GM23248 (cell line): ENCODE data around the gene ZNF846. TPM values are rescaled to one million over a fixed set of nuclear protein-coding genes. Genes with fewer than 3 reads are reported as not detected.
A peak's percentile ranks its signal among the peaks of the same experiment; 100 is the strongest.
"Not testable (repeated sequence)": the region's sequence is repeated elsewhere in the genome, so short reads cannot be mapped to it uniquely, and the experiment has no call there.

Experiments
- DNase-seq: peaks from one replicate; pipeline ENCODE4 v3.0.0-alpha.2; 2015
- H2AFZ ChIP-seq: fragments of 200-600 bp; sonication (generic); 2 replicates; pipeline ENCODE4 v1.6.1; 2016; ENCODE audit warnings: antibody characterized with exemption
- H3F3A ChIP-seq: fragments of 200-600 bp; sonication (generic); 2 replicates; pipeline ENCODE4 v1.6.1; 2016; ENCODE audit warnings: mild to moderate bottlenecking, antibody characterized with exemption, mixed run types; ENCODE audit not compliant: insufficient read depth
- H3K27ac ChIP-seq: fragments of 200-600 bp; sonication (generic); 2 replicates; pipeline ENCODE4 v1.5.1; 2016; ENCODE audit warnings: mild to moderate bottlenecking
- H3K27me3 ChIP-seq: fragments of 200-600 bp; sonication (generic); replicated peaks from 2 replicates; pipeline ENCODE4 v1.6.1; 2016; ENCODE audit warnings: mild to moderate bottlenecking; ENCODE audit not compliant: insufficient read depth
- H3K36me3 ChIP-seq: fragments of 200-600 bp; sonication (generic); 2 replicates; pipeline ENCODE4 v1.6.1; 2016; ENCODE audit warnings: low read depth, mild to moderate bottlenecking
- H3K4me1 ChIP-seq: fragments of 200-600 bp; sonication (generic); 2 replicates; pipeline ENCODE4 v1.6.1; 2016; ENCODE audit warnings: mild to moderate bottlenecking; ENCODE audit not compliant: insufficient read depth
- H3K4me2 ChIP-seq: fragments of 200-600 bp; sonication (generic); one replicate; pipeline ENCODE4 v1.6.1; 2016; ENCODE audit warnings: mild to moderate bottlenecking; ENCODE audit not compliant: unreplicated experiment
- H3K4me3 ChIP-seq: fragments of 200-600 bp; sonication (generic); 2 replicates; pipeline ENCODE4 v1.5.1; 2016; ENCODE audit warnings: mild to moderate bottlenecking
- H3K79me2 ChIP-seq: fragments of 200-600 bp; sonication (generic); 2 replicates; pipeline ENCODE4 v1.6.1; 2016; ENCODE audit warnings: mild to moderate bottlenecking; ENCODE audit not compliant: insufficient read depth
- H3K9ac ChIP-seq: fragments of 200-600 bp; sonication (generic); 2 replicates; pipeline ENCODE4 v1.6.1; 2016; ENCODE audit warnings: mild to moderate bottlenecking
- H3K9me2 ChIP-seq: fragments of 200-600 bp; sonication (generic); 2 replicates; pipeline ENCODE4 v1.6.1; 2016; ENCODE audit warnings: mixed run types, mild to moderate bottlenecking, moderate library complexity; ENCODE audit not compliant: insufficient read depth
- H3K9me3 ChIP-seq: fragments of 200-600 bp; sonication (generic); one replicate; pipeline ENCODE4 v1.6.1; 2017; ENCODE audit warnings: low read depth
- H4K20me1 ChIP-seq: fragments of 200-600 bp; sonication (generic); 2 replicates; pipeline ENCODE4 v1.6.0; 2016; ENCODE audit not compliant: insufficient read depth
- EZH2 ChIP-seq: fragments of 200-600 bp; sonication (generic); IDR thresholded peaks from 2 replicates; pipeline ENCODE4 v1.6.1; 2018; ENCODE audit warnings: antibody characterized with exemption, mild to moderate bottlenecking; ENCODE audit not compliant: insufficient read depth, poor library complexity, severe bottlenecking
- EZH2phosphoT487 ChIP-seq: fragments of 200-600 bp; sonication (generic); IDR thresholded peaks from 2 replicates; pipeline ENCODE4 v1.6.1; 2018; ENCODE audit warnings: antibody characterized with exemption, moderate library complexity, mild to moderate bottlenecking, low read depth; ENCODE audit not compliant: insufficient read depth
- WGBS, 2 experiments: methylation state at CpG; one replicate each; pipeline ENCODE4 v1.1.6; 2015 to 2017; ENCODE audit warnings: low lambda C conversion rate in 2 of 2, low coverage in 1 of 2; ENCODE audit errors: missing lambda C conversion rate in 2 of 2; 5-methylcytosine and 5-hydroxymethylcytosine counted together
- in situ Hi-C: fragments of 300-500 bp; cut with MboI; formaldehyde crosslinking; loops from 2 replicates; pipeline ENCODE4 v1.15.0; 2020
- polyA plus RNA-seq: library from polyadenylated mRNA; unstranded; fragments of >200 nt; fragmentation: Nextera tagmentation; extraction: Ambion mirVana; gene quantifications from 2 replicates; pipeline ENCODE4 v1.2.1, GENCODE V29; 2016
- total RNA-seq: library from RNA; depleted of rRNA; stranded (reverse); fragments of >200 nt; shearing (Covaris generic); gene quantifications from 2 replicates; pipeline ENCODE4 v1.2.3, GENCODE V29; 2014

ZNF846 gene
- total and polyA plus RNA-seq, 2 experiments from 2014 or later: 6.1 to 7.1 TPM

- H3K27me3 ChIP-seq: no peaks in the 10 kb centered on the region
- H3K9me2 ChIP-seq: no peaks in the 10 kb centered on the region
- in situ Hi-C loops: loop anchor here (25.0 kb wide), 1 partner anchor 479 kb away; the partner anchor contains the start of genes ZNF559 and ZNF699
- TF ChIP-seq EZH2phosphoT487: no peak
- TF ChIP-seq EZH2: no peak
- H3K9ac ChIP-seq: peak overlapping the region; percentile 77
- peak overlapping the region; percentile 88 for H3K4me3 ChIP-seq
- WGBS, 2 experiments: 3 to 4% methylated on average over 7 to 50 of the region's 50 CpGs
- no peaks in the 10 kb centered on the region for H3K79me2 ChIP-seq
- H2AFZ ChIP-seq: peak overlapping the region; percentile 95
- H3F3A ChIP-seq: peaks cover 24% of the 10 kb centered on the region
- H3K9me3 ChIP-seq: no peaks in the 10 kb centered on the region
- H3K36me3 ChIP-seq: no peaks in the 10 kb centered on the region
- H4K20me1 ChIP-seq: no peaks in the 10 kb centered on the region
- peak overlapping the region; percentile 69 for H3K27ac ChIP-seq
- peak overlapping the region; percentile 74 for H3K4me2 ChIP-seq
- H3K4me1 ChIP-seq: no peaks in the 10 kb centered on the region
- peak; percentile 97 for DNase-seq
These were observed 23.1 kb upstream of the ZNF846 start for GRCh38 chr19:9791552-9792205.

GRCh38 chr19:9791073-9791367 is 22.5 kb upstream of the ZNF846 start:
- peaks cover 19% of the 10 kb centered on the region for H3F3A ChIP-seq
- H3K4me1 ChIP-seq, H3K36me3 ChIP-seq, H4K20me1 ChIP-seq, H3K9me3 ChIP-seq, DNase-seq, H3K27me3 ChIP-seq, H3K79me2 ChIP-seq, H3K27ac ChIP-seq, H3K9me2 ChIP-seq: not testable (repeated sequence)
- in situ Hi-C loops: loop anchor here (25.0 kb wide), 1 partner anchor 479 kb away; the partner anchor contains the start of genes ZNF559 and ZNF699
- peak overlapping the region; percentile 62; the same call in 1 of the 2 replicates for H3K9ac ChIP-seq
- peak overlapping the region; percentile 40 for H3K4me2 ChIP-seq
- H2AFZ ChIP-seq: peak overlapping the region; percentile 64
- H3K4me3 ChIP-seq: peak overlapping the region; percentile 65
- WGBS, 2 experiments: 63 to 69% methylated on average over 6 of the region's 6 CpGs

DNA sequence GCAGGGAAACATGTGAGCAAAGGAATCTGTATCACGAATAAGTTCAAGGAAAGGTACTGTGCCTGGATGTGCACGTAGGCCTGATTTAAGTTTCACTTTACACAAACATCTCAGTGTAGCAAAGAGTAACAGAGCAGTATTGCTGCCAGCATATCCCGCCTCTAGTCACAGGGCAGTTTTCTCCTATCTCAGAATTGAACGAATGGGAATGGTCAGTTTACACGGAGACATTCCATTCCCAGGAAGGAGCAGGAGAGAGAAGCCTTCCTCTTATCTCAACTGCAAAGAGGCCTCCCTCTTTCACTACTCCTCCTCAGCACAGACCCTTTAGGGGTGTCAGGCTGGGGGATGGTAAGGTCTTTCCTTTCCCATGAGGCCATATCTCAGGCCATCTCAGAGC is 21.0 kb upstream of the ZNF846 start:
- WGBS, 2 experiments: 48 to 53% methylated on average over 5 of the region's 5 CpGs
- not testable (repeated sequence) for H3K27ac ChIP-seq, H4K20me1 ChIP-seq, DNase-seq, H3K79me2 ChIP-seq, H3K36me3 ChIP-seq, H3K9ac ChIP-seq, H3K27me3 ChIP-seq, H3K9me2 ChIP-seq, H3K4me2 ChIP-seq, H2AFZ ChIP-seq, H3K9me3 ChIP-seq, H3K4me1 ChIP-seq, H3K4me3 ChIP-seq
- H3F3A ChIP-seq: peaks cover 14% of the 10 kb centered on the region
- in situ Hi-C loops: loop anchor here (10.0 to 25.0 kb wide), 3 partner anchors 165 to 655 kb away; partner anchors contain the start of genes ZNF559, ZNF561 and ZNF699

- peaks cover 6% of the 10 kb centered on the region for H3K79me2 ChIP-seq
- WGBS, 2 experiments: 80 to 81% methylated on average over 11 of the region's 11 CpGs
- in situ Hi-C loops: loop anchor here (10.0 to 25.0 kb wide), 3 partner anchors 164 to 654 kb away; partner anchors contain the start of genes ZNF559, ZNF561 and ZNF699
These were observed 20.5 kb upstream of the ZNF846 start for GRCh38 chr19:9789066-9789465.

DNA sequence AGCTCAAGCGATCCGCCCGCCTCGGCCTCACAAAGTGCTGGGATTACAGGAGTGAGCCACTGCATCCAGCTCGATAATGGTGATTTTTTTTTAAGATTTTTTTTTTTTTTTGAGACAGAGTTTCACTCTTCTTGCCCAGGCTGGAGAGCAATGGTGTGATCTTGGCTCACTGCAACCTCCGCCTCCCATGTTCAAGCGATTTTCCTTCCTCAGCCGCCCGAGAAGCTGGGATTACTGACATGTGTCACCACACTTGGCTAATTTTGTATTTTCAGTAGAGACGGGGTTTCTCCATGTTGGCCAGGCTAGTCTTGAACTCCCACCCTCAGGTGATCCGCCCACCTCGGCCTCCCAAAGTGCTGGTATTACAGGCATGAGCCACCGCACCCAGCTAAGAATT is 20.1 kb upstream of the ZNF846 start:
- DNase-seq, H2AFZ ChIP-seq, H3K9me2 ChIP-seq, H3K27ac ChIP-seq, H4K20me1 ChIP-seq, H3K36me3 ChIP-seq, H3K27me3 ChIP-seq, H3K4me1 ChIP-seq, H3K4me2 ChIP-seq, H3K4me3 ChIP-seq, H3K9me3 ChIP-seq, H3K9ac ChIP-seq: not testable (repeated sequence)
- Histone ChIP-seq H3F3A (peaks cover 11% of the 10 kb centered on the region), H3K79me2 (peaks cover 10% of the 10 kb centered on the region)
- WGBS, 2 experiments: 86 to 88% methylated on average over 13 of the region's 13 CpGs
- in situ Hi-C loops: loop anchor here (10.0 to 25.0 kb wide), 3 partner anchors 164 to 654 kb away; partner anchors contain the start of genes ZNF559, ZNF561 and ZNF699

More at GRCh38 chr19:9789066-9789465, 20.5 kb upstream of the ZNF846 start:
- DNase-seq: no peak
- no peak overlapping the region for H2AFZ ChIP-seq
- H3K9ac ChIP-seq: no peak overlapping the region
- H4K20me1 ChIP-seq: no peaks in the 10 kb centered on the region
- H3K4me1 ChIP-seq: peaks cover 7% of the 10 kb centered on the region; the same call in 1 of the 2 replicates
- no peak overlapping the region for H3K27ac ChIP-seq
- no peak overlapping the region for H3K4me3 ChIP-seq
- H3K9me2 ChIP-seq: no peaks in the 10 kb centered on the region
- peaks cover 14% of the 10 kb centered on the region for H3F3A ChIP-seq
- no peak overlapping the region for H3K4me2 ChIP-seq
- H3K27me3 ChIP-seq: no peaks in the 10 kb centered on the region
- no peaks in the 10 kb centered on the region for H3K9me3 ChIP-seq
- TF ChIP-seq EZH2phosphoT487 (no peak), EZH2 (no peak)
- no peaks in the 10 kb centered on the region for H3K36me3 ChIP-seq
